ENCODE data around the gene S100A6.

- TF ChIP-seq CTCF (IDR thresholded peaks at IDR 0.05; ENCODE audit: insufficient read depth, low read length, poor library complexity, severe bottlenecking) (no peak), EZH2phosphoT487 (conservative IDR thresholded peaks at IDR 0.05; ENCODE audit: low read length) (no peak)
These were observed 1.6 kb upstream of the S100A6 start for GRCh38 chr1:153537376-153537730.
